ENCODE data around the gene MEGF8. TPM values are rescaled to one million over a fixed set of nuclear protein-coding genes. Genes with fewer than 3 reads are reported as not detected.

MEGF8 gene, protein sequence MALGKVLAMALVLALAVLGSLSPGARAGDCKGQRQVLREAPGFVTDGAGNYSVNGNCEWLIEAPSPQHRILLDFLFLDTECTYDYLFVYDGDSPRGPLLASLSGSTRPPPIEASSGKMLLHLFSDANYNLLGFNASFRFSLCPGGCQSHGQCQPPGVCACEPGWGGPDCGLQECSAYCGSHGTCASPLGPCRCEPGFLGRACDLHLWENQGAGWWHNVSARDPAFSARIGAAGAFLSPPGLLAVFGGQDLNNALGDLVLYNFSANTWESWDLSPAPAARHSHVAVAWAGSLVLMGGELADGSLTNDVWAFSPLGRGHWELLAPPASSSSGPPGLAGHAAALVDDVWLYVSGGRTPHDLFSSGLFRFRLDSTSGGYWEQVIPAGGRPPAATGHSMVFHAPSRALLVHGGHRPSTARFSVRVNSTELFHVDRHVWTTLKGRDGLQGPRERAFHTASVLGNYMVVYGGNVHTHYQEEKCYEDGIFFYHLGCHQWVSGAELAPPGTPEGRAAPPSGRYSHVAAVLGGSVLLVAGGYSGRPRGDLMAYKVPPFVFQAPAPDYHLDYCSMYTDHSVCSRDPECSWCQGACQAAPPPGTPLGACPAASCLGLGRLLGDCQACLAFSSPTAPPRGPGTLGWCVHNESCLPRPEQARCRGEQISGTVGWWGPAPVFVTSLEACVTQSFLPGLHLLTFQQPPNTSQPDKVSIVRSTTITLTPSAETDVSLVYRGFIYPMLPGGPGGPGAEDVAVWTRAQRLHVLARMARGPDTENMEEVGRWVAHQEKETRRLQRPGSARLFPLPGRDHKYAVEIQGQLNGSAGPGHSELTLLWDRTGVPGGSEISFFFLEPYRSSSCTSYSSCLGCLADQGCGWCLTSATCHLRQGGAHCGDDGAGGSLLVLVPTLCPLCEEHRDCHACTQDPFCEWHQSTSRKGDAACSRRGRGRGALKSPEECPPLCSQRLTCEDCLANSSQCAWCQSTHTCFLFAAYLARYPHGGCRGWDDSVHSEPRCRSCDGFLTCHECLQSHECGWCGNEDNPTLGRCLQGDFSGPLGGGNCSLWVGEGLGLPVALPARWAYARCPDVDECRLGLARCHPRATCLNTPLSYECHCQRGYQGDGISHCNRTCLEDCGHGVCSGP (N-terminal part only)
- 8.4 and 9.1 TPM in 2 replicates for total RNA-seq

DNA sequence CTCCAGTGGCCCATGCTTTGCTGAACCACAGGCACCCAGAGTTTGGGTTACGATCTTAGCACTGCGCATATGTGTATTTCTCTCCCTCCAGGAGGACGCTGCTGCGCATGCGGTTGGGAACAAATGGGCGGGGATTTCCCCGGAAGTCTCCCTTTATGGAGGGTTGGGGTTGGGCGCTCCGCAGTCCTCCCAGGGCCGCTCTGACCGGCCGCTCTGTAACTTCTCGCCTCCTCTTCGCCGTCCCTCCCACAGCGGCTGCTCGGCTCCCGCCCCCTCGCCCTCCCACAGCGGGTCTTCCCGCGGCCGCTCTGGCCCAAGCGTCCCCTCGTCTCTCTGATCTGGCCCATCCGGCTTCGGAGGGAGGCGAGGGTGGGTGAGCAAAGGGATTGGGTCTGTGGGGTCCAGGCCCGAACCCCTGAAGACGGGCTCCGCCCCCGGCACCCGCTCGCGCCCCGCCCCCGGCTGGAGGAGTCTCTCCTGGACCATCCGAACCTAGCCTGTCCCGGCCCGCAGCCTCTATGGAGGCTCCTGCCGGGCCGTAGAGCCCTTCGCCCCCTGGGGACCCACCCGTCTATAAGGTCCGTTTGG is at the start of gene MEGF8:
Gene MEGF8 (plus strand): TSS at position 328 of the 588 bp plus-strand sequence. CDS start 609 bp downstream, outside the sequence.
- Mint-ChIP-seq H3K27me3 (peaks cover 29% of the 10 kb centered on the region), H3K9me3 (no peaks in the 10 kb centered on the region), H3K4me1 (peaks cover 16% of the 10 kb centered on the region), H3K36me3 (ENCODE audit: low read depth) (peaks cover 5% of the 10 kb centered on the region), H3K27ac (peak within 1 kb of the TSS; percentile 87), H3K4me3 (peak within 1 kb of the TSS; percentile 93)
- peak; percentile 100 for DNase-seq
- intact Hi-C loops (cut with micrococcal nuclease) = loop anchor here (1.0 to 2.0 kb wide), 6 partner anchors 23 to 192 kb away; partner anchors contain the start of genes PAFAH1B3 and PRR19

DNA sequence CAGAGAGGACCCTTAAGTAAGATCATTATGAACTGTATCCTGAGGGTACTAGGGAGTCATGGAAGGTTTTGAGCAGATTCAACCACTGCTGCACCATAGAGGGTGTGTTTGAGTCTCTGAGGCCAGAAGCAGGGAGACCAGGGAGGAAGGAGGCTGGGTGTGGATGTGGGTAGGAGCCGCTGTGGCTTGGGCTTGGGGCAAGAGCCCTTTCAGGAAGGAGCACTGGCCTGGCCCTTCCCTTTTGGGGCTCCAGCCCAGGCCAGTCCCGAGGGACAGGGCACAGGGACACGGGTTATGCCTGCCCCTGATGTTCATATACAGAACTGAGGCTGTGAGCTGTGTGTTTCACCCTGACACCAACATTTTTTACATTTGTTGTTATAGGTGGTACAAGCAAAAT is 49.2 kb upstream of the MEGF8 start:
- peak overlapping the region; percentile 15 for H3K4me3 Mint-ChIP-seq
- no peak for DNase-seq
- H3K27ac Mint-ChIP-seq = peak overlapping the region; percentile 48
- H3K4me1 Mint-ChIP-seq = peaks cover 42% of the 10 kb centered on the region
- H3K27me3 Mint-ChIP-seq = no peaks in the 10 kb centered on the region
- intact Hi-C loops (cut with micrococcal nuclease) = no loop called here
- peaks cover 31% of the 10 kb centered on the region for H3K36me3 Mint-ChIP-seq (ENCODE audit: low read depth)
- H3K9me3 Mint-ChIP-seq = no peaks in the 10 kb centered on the region

DNA sequence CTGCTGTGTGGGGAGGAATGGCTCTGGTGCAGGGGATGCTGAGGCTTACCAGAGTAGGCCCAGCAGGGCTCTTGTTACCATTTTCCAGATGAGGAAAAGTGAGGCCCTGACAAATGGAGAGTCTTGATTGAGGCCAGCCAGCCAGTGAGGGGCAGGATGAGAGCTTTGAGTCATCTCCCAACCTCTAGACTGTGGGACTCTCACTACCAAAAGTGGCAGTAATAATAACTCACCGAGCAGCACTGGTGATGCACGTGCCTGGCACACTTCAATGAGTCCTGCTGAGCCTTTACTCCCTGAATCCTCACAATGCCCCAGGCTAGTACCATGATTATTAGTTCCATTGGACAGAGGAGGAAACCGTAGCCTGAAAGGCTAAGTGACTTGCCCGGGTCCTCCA is 48.6 kb upstream of the MEGF8 start:
- Mint-ChIP-seq H3K27me3 (no peaks in the 10 kb centered on the region), H3K9me3 (no peaks in the 10 kb centered on the region), H3K36me3 (ENCODE audit: low read depth) (peaks cover 32% of the 10 kb centered on the region), H3K4me3 (no peak overlapping the region), H3K27ac (peak overlapping the region; percentile 76), H3K4me1 (peaks cover 42% of the 10 kb centered on the region)
- no peak for DNase-seq
- intact Hi-C loops (cut with micrococcal nuclease) = no loop called here

DNA sequence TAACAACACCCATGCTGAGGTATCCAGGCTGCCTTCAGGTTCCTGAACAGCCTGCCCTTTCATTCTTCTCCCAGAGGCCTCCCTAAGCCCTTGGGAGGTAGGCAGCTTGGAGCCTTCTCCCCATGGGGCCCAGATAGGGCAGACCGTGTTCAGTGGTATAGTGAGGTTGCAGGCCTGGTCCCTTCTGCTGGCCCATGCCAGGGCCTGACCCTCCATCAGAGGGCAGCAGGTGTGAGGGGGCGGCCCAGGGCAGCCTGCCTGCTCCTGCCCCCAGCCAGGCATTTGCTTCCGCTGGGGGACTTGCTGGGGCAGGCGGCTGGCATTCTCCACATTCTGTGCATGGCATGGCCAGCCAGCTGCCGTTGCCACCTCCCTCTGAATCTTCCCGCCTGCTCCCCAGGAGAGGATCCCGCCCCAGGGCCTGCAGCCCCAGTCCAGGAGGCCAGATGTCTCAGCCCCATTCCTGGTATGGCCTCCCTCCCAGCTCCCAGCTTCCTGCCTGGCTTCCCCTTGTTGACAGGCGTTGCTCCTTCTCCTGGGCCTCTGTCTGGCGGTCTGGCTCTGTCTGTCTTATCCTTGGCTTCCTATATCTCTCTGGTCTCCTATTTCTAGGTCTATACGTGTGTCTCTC is 47.5 kb upstream of the MEGF8 start:
- Mint-ChIP-seq H3K4me3 (no peak overlapping the region), H3K4me1 (peaks cover 50% of the 10 kb centered on the region), H3K9me3 (no peaks in the 10 kb centered on the region), H3K27ac (peak overlapping the region; percentile 70), H3K36me3 (ENCODE audit: low read depth) (peaks cover 32% of the 10 kb centered on the region), H3K27me3 (no peaks in the 10 kb centered on the region)
- intact Hi-C loops (cut with micrococcal nuclease) = no loop called here
- DNase-seq = no peak

DNA sequence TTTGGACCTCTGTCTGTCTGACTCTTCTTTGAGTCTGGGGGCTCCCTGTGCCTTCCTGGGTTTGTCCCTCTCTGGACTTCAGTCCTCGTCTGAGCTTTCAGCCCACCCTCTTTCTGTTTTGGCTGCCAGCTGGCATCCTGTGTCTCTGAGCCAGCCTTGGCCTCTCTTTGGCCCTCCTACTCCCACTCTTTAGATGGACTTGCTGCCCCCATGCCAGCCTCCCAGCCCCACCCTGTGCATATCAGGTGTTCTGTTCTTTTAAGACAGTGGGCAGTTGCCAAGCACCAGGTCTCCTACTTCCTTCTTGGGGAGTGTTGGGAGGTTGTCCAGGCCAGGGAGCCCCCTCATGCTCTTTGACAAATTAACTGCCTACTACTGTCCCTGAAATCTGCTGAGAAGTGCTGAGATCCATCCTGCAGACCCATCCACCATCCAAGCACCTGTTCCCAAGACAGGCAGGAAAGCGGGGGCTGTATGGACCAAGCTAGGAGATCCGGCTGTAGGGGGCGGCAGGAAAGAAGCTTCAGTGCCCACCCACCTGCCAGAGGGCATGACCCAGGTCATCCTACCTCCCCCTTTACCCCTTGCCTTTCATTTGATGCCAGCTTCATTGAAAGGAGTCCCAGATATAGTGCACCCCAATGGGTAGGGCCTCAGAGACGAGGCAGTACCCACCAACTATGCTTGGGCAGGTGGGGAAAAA is 46.8 kb upstream of the MEGF8 start:
- H3K9me3 Mint-ChIP-seq = no peaks in the 10 kb centered on the region
- peak overlapping the region; percentile 70 for H3K27ac Mint-ChIP-seq
- no peak for DNase-seq
- peaks cover 27% of the 10 kb centered on the region for H3K36me3 Mint-ChIP-seq (ENCODE audit: low read depth)
- no peaks in the 10 kb centered on the region for H3K27me3 Mint-ChIP-seq
- intact Hi-C loops (cut with micrococcal nuclease) = loop anchor here (1.0 kb wide), 1 partner anchor 34 kb away; no protein-coding TSS in a partner anchor
- H3K4me1 Mint-ChIP-seq = peaks cover 50% of the 10 kb centered on the region
- no peak overlapping the region for H3K4me3 Mint-ChIP-seq

DNA sequence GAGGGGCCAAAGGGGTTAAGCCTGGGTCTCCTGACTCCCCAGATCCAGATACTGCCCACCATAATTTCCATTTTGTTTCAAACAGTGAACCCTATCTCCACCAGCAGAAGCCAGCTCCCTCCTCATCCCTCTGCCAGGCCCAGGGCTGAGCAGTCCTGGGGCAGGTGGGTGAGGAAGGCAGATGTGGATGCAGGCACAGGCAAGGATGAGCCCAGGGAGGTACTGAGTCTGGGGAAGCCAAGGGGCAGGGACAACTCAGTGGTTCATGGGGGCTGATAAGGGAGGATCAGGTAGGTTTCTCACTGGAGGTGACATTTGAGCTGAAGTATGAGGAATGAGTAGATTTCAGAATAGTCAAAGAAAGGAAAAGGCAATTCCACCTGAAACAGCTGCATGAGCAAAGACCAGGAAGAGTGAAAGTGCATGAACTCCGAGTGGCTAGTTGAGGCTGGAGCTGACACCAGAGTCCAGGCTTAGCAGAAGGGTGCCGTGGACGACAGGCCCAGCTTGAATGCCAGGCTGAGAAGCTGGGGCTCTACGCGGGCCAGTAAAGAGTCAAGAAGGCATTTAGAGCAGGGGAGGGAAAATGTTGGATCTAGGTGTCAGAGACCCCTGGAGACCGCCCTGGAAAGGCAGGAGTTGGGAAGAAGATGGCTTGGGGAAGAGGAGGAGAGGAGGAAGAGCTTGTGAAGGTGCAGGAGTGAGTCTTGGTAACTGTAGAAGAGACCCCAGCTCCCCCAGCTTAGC is 46.1 kb upstream of the MEGF8 start:
- H3K27ac Mint-ChIP-seq = peak overlapping the region; percentile 90
- DNase-seq = no peak
- H3K4me1 Mint-ChIP-seq = peaks cover 50% of the 10 kb centered on the region
- H3K27me3 Mint-ChIP-seq = no peaks in the 10 kb centered on the region
- no peaks in the 10 kb centered on the region for H3K9me3 Mint-ChIP-seq
- intact Hi-C loops (cut with micrococcal nuclease) = loop anchor here (1.0 kb wide), 1 partner anchor 35 kb away; no protein-coding TSS in a partner anchor
- H3K4me3 Mint-ChIP-seq = no peak overlapping the region
- H3K36me3 Mint-ChIP-seq (ENCODE audit: low read depth) = peaks cover 22% of the 10 kb centered on the region

DNA sequence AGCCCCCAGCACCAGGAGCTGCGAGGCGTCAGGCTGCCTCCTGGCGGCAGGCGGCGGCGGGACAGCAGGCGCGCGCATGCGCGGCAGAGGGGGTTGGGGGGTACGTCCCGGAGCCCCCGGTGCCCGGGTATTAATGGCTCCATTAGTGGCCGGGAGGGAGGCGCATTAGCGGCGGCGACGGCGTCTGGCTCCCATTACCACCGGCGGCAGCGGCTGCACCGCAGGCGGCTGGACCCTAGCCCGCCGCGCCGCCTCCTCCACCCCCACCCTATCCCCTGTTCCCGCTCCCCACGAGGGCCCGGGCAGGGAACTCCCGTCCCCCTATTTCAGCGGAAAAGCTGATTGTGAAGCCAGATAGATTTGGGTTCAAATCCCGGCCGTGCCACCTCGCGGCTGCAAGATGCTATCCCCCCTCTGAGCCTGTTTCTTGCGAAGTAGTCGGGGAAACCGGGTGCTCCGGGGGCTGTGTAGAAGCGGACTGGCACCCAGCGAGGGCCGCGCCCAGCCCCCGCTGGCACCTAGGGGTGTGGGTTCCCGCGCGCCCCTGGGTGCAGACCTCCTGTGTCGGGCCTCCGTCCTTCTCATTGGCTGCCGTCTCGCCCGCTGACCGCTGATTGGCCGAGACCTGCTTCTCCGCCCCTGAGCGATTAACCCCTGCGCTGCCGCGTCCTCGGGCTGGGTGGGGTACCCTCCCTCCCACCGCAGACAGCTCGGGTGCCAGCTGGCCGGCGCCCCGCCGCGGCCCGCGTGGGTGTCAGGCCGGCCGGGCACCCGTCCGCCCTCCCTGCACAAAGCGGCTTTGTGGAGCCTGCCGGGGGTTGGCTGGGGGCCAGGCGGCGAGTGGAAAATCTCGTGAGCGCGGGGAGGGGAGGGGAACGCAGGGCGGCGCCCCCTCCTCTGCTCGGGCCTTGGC is 45.3 kb upstream of the MEGF8 start:
- H3K4me1 Mint-ChIP-seq = peaks cover 48% of the 10 kb centered on the region
- no peak overlapping the region for H3K4me3 Mint-ChIP-seq
- H3K27me3 Mint-ChIP-seq = no peaks in the 10 kb centered on the region
- peak; percentile 97 for DNase-seq
- peaks cover 14% of the 10 kb centered on the region for H3K36me3 Mint-ChIP-seq (ENCODE audit: low read depth)
- H3K9me3 Mint-ChIP-seq = no peaks in the 10 kb centered on the region
- intact Hi-C loops (cut with micrococcal nuclease) = loop anchor here (1.0 to 5.0 kb wide), 5 partner anchors 10 to 393 kb away; partner anchors contain the start of gene ERF
- H3K27ac Mint-ChIP-seq = peak overlapping the region; percentile 90

DNA sequence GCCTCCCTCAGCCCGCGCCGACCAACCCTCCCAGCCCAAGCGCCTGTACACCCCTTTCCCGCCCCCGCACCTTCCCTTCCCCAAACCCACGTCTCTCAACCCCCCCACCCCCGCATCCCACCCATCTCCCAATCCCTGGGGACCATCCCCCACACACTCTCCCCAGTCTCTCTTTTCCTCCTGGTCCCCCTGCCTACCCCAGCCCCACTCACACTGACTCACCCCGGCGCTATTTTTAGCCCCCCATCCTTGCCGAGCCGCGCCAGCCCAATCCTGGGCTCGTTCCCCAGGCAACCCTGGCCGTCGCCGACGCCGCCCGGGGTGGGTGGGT is 44.7 kb upstream of the MEGF8 start:
- Mint-ChIP-seq H3K4me1 (peaks cover 47% of the 10 kb centered on the region), H3K9me3 (no peaks in the 10 kb centered on the region), H3K36me3 (ENCODE audit: low read depth) (peaks cover 12% of the 10 kb centered on the region), H3K4me3 (no peak overlapping the region), H3K27ac (peak overlapping the region; percentile 86), H3K27me3 (no peaks in the 10 kb centered on the region)
- intact Hi-C loops (cut with micrococcal nuclease) = loop anchor here (1.0 to 5.0 kb wide), 4 partner anchors 10 to 393 kb away; partner anchors contain the start of gene ERF
- no peak for DNase-seq

DNA sequence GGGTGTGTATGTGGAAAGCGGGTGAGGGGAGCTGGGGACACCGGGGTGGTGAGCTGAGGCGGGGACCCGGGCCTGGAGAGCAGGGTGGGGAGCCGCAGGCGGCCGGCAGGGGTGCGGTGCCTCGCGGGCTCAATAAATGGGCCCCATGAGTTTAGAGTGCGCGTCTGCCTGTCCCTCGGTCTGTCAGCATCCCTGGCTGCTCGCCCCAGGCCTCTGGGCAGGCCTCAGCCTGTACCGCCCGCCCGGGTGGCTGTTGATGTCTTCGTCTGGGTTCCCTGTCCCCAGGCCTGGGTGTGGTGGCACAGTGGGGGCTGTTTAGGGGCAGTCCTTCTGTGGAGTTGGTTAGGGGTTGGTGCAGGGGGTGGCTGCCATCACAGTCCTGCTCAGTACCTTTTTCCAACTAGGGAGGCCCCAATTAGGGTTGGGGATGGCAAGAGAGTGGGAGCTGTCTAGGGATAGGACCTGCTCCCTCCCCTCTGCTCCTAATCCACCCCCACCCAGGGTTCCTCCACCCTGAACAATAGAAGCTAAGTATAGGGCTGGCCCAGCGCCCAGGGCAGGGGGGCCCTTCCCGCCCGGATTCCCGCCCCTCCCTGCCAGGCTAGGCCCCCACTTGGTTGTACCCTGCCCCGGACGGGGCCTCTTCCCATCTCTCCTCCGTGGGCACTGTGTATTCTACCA is 44.1 kb upstream of the MEGF8 start:
- DNase-seq = peak; percentile 80
- no peaks in the 10 kb centered on the region for H3K9me3 Mint-ChIP-seq
- H3K4me3 Mint-ChIP-seq = no peak overlapping the region

DNA sequence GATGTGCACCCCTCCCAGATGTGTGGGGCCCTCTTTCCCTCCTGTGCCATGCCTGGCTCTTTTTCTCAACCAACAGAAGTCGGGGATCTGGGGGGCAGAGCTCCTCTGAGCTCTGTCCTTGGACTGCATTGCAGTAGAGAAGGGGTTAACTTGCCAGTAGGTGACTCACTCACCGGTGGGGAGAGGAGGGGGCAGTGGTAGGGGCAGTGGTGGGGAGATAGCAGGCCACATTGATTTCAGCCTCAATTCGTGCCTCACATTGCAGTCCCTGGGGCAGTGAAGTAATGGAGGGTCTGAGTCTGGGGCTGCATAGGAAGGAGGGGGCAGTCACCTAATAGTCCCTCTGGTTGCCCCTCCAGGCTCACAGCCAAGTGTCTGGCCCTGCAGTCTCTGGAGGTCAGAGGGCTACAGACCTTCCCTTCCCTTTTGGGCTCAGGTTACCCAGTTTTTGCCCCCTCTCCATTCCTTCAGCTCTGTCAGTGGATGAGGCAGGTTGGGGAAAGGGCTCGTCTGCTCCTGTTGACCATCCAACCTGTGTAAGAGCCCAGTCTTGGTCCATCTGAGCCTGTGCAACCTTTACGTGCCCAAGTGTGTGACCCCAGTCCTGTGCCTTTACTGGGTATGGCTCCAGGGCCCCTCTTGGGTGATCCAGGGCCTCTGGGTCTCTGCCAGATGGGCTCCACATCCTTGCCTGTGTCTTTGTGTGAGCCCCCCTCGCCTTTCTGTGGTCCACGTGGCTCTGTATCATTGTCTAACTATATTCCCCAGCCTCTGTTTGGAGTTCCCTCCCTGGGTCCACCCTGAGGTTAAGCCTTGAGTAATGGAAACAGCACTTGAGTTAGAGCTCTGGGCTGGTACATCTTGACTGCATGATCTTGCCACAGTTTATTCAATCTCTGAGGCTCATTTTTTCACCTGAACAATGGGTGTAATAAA is 43.3 kb upstream of the MEGF8 start:
- no peaks in the 10 kb centered on the region for H3K27me3 Mint-ChIP-seq
- no peaks in the 10 kb centered on the region for H3K9me3 Mint-ChIP-seq
- peaks cover 11% of the 10 kb centered on the region for H3K36me3 Mint-ChIP-seq (ENCODE audit: low read depth)
- H3K4me1 Mint-ChIP-seq = peaks cover 43% of the 10 kb centered on the region
- no peak overlapping the region for H3K27ac Mint-ChIP-seq
- peak; percentile 71 for DNase-seq
- H3K4me3 Mint-ChIP-seq = no peak overlapping the region
- intact Hi-C loops (cut with micrococcal nuclease) = loop anchor here (2.0 to 5.0 kb wide), 4 partner anchors 61 to 395 kb away; partner anchors contain the start of genes POU2F2 and ZNF526

More for the DNA sequence above, 44.1 kb upstream of the MEGF8 start:
- H3K27ac Mint-ChIP-seq = peak overlapping the region; percentile 86
- no peaks in the 10 kb centered on the region for H3K27me3 Mint-ChIP-seq
- peaks cover 13% of the 10 kb centered on the region for H3K36me3 Mint-ChIP-seq (ENCODE audit: low read depth)
- intact Hi-C loops (cut with micrococcal nuclease) = loop anchor here (5.0 kb wide), 2 partner anchors 141 to 394 kb away; no protein-coding TSS in a partner anchor
- H3K4me1 Mint-ChIP-seq = peaks cover 47% of the 10 kb centered on the region
